CD4-positive, alpha-beta T cell treated with Interleukin-15 for 1 hour (primary cell): ENCODE measurements around the gene SLC17A3.

ENCODE experiments used
- DNase-seq: peaks from one replicate; pipeline ENCODE4 v3.0.0-alpha.2; 2020

The SLC17A3 gene

GRCh38 chr6:25835442-25836283, 38.4 kb downstream of the SLC17A3 start:
- DNase-seq = no peak

GRCh38 chr6:25834950-25835349, 39.1 kb downstream of the SLC17A3 start:
- no peak for DNase-seq

GRCh38 chr6:25833136-25833535, 40.9 kb downstream of the SLC17A3 start:
- DNase-seq = no peak

- no peak for DNase-seq
Observed at GRCh38 chr6:25832670-25833069, 41.4 kb downstream of the SLC17A3 start.

- DNase-seq = no peak
Observed at GRCh38 chr6:25832307-25832662, 41.8 kb downstream of the SLC17A3 start.

GRCh38 chr6:25831532-25832306, 42.3 kb downstream of the SLC17A3 start, which contains the start of gene SLC17A1:
Gene SLC17A1, minus strand, starts transcription at chr6:25832052. Its CDS starts 1,495 bp downstream, at chr6:25830557.
- DNase-seq = no peak

- DNase-seq = no peak
Observed at GRCh38 chr6:25830458-25830857, 43.6 kb downstream of the SLC17A3 start.

GRCh38 chr6:25829375-25829774, 44.7 kb downstream of the SLC17A3 start:
- DNase-seq = no peak

GRCh38 chr6:25821341-25821740, 52.7 kb downstream of the SLC17A3 start:
- no peak for DNase-seq

GRCh38 chr6:25816252-25816651, 57.8 kb downstream of the SLC17A3 start:
- no peak for DNase-seq

GRCh38 chr6:25815194-25815593, 58.8 kb downstream of the SLC17A3 start:
- DNase-seq = no peak

GRCh38 chr6:25804804-25805203, 69.2 kb downstream of the SLC17A3 start:
- no peak for DNase-seq

GRCh38 chr6:25801436-25801835, 72.6 kb downstream of the SLC17A3 start:
- DNase-seq = no peak
